Vagina (tissue), 2 donors: ENCODE measurements around the gene EBLN1. TPM values are rescaled to one million over a fixed set of nuclear protein-coding genes. Genes with fewer than 3 reads are reported as not detected.

ENCODE experiments used
- DNase-seq, 2 donors: peaks; one replicate each; pipeline ENCODE4 v3.0.0-alpha.2; 2017; ENCODE audit errors: extremely low spot score in 2 of 2
- H3K27ac ChIP-seq: fragments of 200-600 bp; sonication (generic); one replicate; pipeline ENCODE4 v1.5.1; 2019
- H3K27me3 ChIP-seq: fragments of 200-600 bp; sonication (generic); one replicate; pipeline ENCODE4 v1.5.1; 2019
- H3K36me3 ChIP-seq, 2 donors: fragments of 200-600 bp; sonication (generic); one replicate each; pipeline ENCODE4 v1.5.1; 2017 to 2019
- H3K4me1 ChIP-seq: fragments of 200-600 bp; sonication (generic); one replicate; pipeline ENCODE4 v1.5.1; 2019
- H3K4me3 ChIP-seq, 2 donors: fragments of 200-600 bp; sonication (generic); 1 replicate in 1 of 2; 2 replicates in 1 of 2; pipeline ENCODE4 v1.5.1; 2016 to 2019
- H3K9me3 ChIP-seq: fragments of 200-600 bp; sonication (generic); one replicate; pipeline ENCODE4 v1.5.1; 2019
- POLR2A ChIP-seq, 2 donors: fragments of 450-650 bp; IDR thresholded peaks; one replicate each; pipeline ENCODE4 v1.6.1; 2017; ENCODE audit warnings: antibody characterized with exemption in 2 of 2, mild to moderate bottlenecking in 2 of 2, moderate library complexity in 2 of 2
- POLR2AphosphoS5 ChIP-seq, 2 donors: sonication (generic); formaldehyde crosslinking; IDR thresholded peaks; one replicate each; pipeline ENCODE4 v1.9.0; 2017; ENCODE audit warnings: antibody characterized with exemption in 2 of 2, mild to moderate bottlenecking in 2 of 2, low read depth in 1 of 2; ENCODE audit not compliant: insufficient read depth in 1 of 2
- intact Hi-C: fragments of 100-400 bp; cut with DNase I; formaldehyde crosslinking; loops from one replicate; pipeline ENCODE4 v1.15.1; 2023
- total RNA-seq: library from RNA; depleted of rRNA; stranded (reverse); fragments of >200 nt; gene quantifications from one replicate; pipeline ENCODE4 v1.2.3, GENCODE V29; 2016
- TF ChIP-seq, protein P1 (sequence below), 3 experiments: fragments of 450-650 bp in 2 of 3; fragments of 200-600 bp in 1 of 3; sonication (generic) in 1 of 3; IDR thresholded peaks; one replicate each; pipeline ENCODE4 v1.5.1; 2017 to 2019; ENCODE audit warnings: antibody characterized with exemption in 3 of 3, mild to moderate bottlenecking in 2 of 3, moderate library complexity in 2 of 3

Gene EBLN1
- total RNA-seq, 1 donor from 2014 or later = not detected

GRCh38 chr10:22228943-22229801 lies 11.4 kb upstream of the EBLN1 start:
- peak in 1 of 2 donors; percentile 94 for DNase-seq
- Histone ChIP-seq H3K4me3 (peak overlapping the region; percentile 57 to 70), H3K9me3 (no peaks in the 10 kb centered on the region), H3K27me3 (no peaks in the 10 kb centered on the region), H3K36me3 (no peaks in the 10 kb centered on the region), H3K27ac (peak overlapping the region; percentile 97), H3K4me1 (peaks cover 5% of the 10 kb centered on the region)
- TF ChIP-seq POLR2AphosphoS5 (IDR thresholded peaks at IDR 0.05; ENCODE audit: insufficient read depth in 1 of 2, low read depth in 1 of 2) (peak; percentile 78 to 81), POLR2A (IDR thresholded peaks at IDR 0.05) (peak in 1 of 2 donors; percentile 8)
- TF ChIP-seq, protein P1, sequence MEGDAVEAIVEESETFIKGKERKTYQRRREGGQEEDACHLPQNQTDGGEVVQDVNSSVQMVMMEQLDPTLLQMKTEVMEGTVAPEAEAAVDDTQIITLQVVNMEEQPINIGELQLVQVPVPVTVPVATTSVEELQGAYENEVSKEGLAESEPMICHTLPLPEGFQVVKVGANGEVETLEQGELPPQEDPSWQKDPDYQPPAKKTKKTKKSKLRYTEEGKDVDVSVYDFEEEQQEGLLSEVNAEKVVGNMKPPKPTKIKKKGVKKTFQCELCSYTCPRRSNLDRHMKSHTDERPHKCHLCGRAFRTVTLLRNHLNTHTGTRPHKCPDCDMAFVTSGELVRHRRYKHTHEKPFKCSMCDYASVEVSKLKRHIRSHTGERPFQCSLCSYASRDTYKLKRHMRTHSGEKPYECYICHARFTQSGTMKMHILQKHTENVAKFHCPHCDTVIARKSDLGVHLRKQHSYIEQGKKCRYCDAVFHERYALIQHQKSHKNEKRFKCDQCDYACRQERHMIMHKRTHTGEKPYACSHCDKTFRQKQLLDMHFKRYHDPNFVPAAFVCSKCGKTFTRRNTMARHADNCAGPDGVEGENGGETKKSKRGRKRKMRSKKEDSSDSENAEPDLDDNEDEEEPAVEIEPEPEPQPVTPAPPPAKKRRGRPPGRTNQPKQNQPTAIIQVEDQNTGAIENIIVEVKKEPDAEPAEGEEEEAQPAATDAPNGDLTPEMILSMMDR (IDR thresholded peaks at IDR 0.05) = no peak
- intact Hi-C loops = no loop called here

GRCh38 chr10:22228167-22228938 lies 10.5 kb upstream of the EBLN1 start:
- intact Hi-C loops = no loop called here
- no peak for DNase-seq
- TF ChIP-seq, protein P1 (IDR thresholded peaks at IDR 0.05) = no peak
- TF ChIP-seq POLR2A (IDR thresholded peaks at IDR 0.05) (no peak), POLR2AphosphoS5 (IDR thresholded peaks at IDR 0.05; ENCODE audit: insufficient read depth in 1 of 2, low read depth in 1 of 2) (no peak)

GRCh38 chr10:22226599-22226998 lies 8.8 kb upstream of the EBLN1 start:
- H3K36me3 ChIP-seq = no peaks in the 10 kb centered on the region
- H3K27me3 ChIP-seq = no peaks in the 10 kb centered on the region
- no peaks in the 10 kb centered on the region for H3K9me3 ChIP-seq
- H3K4me1 ChIP-seq = peaks cover 5% of the 10 kb centered on the region
- DNase-seq = no peak
- intact Hi-C loops = no loop called here
- H3K4me3 ChIP-seq = no peak overlapping the region
- TF ChIP-seq, protein P1 (IDR thresholded peaks at IDR 0.05) = no peak
- TF ChIP-seq POLR2A (IDR thresholded peaks at IDR 0.05) = no peak
- H3K27ac ChIP-seq = no peak overlapping the region

More at GRCh38 chr10:22228167-22228938, 10.5 kb upstream of the EBLN1 start:
- Histone ChIP-seq H3K27ac (peak overlapping the region; percentile 97), H3K27me3 (no peaks in the 10 kb centered on the region), H3K4me1 (peaks cover 5% of the 10 kb centered on the region), H3K4me3 (peak overlapping the region; percentile 57 to 70), H3K9me3 (no peaks in the 10 kb centered on the region), H3K36me3 (no peaks in the 10 kb centered on the region)

- no peaks in the 10 kb centered on the region for H3K4me1 ChIP-seq
- intact Hi-C loops = no loop called here
- H3K27ac ChIP-seq = no peak overlapping the region
- H3K36me3 ChIP-seq = no peaks in the 10 kb centered on the region
- H3K9me3 ChIP-seq = no peaks in the 10 kb centered on the region
- no peak for DNase-seq
- H3K4me3 ChIP-seq = no peak overlapping the region
- no peaks in the 10 kb centered on the region for H3K27me3 ChIP-seq
- no peak for TF ChIP-seq POLR2A (IDR thresholded peaks at IDR 0.05)
Observed at GRCh38 chr10:22222236-22223190, 4.7 kb upstream of the EBLN1 start.

GRCh38 chr10:22219308-22219707 lies 1.5 kb upstream of the EBLN1 start:
- no peaks in the 10 kb centered on the region for H3K4me1 ChIP-seq
- no peaks in the 10 kb centered on the region for H3K27me3 ChIP-seq
- no peaks in the 10 kb centered on the region for H3K36me3 ChIP-seq
- TF ChIP-seq POLR2A (IDR thresholded peaks at IDR 0.05) (no peak), POLR2AphosphoS5 (IDR thresholded peaks at IDR 0.05; ENCODE audit: insufficient read depth in 1 of 2, low read depth in 1 of 2) (no peak)
- TF ChIP-seq, protein P1 (IDR thresholded peaks at IDR 0.05) = no peak
- no peak overlapping the region for H3K27ac ChIP-seq
- DNase-seq = no peak
- intact Hi-C loops = no loop called here
- no peaks in the 10 kb centered on the region for H3K9me3 ChIP-seq
- no peak overlapping the region for H3K4me3 ChIP-seq
